ENCODE results near the gene ARRB1. TPM values are rescaled to one million over a fixed set of nuclear protein-coding genes. Genes with fewer than 3 reads are reported as not detected.

ARRB1 gene
- total and polyA plus RNA-seq, 10 of the 15 experiments (the other 5 are each of a cell fraction or from before 2014, with no cell fraction given) = 0.39 to 12.9 (median 1.7) TPM

- no peak for TF ChIP-seq GATAD2B (conservative IDR thresholded peaks at IDR 0.05; ENCODE audit: low read depth)
- no peak for TF ChIP-seq MTA3 (IDR thresholded peaks at IDR 0.05; ENCODE audit: borderline replicate concordance, low read length)
- TF ChIP-seq WRNIP1 (IDR thresholded peaks at IDR 0.05; ENCODE audit: borderline replicate concordance, low read depth, low read length) = no peak
- TF ChIP-seq TCF12 (IDR thresholded peaks at IDR 0.05; ENCODE audit: low read depth, low read length) = no peak
- TF ChIP-seq ZNF622 (IDR thresholded peaks at IDR 0.05) = no peak
- no peak for TF ChIP-seq ASH2L (IDR thresholded peaks at IDR 0.05; ENCODE audit: borderline replicate concordance, low read depth)
- TF ChIP-seq MXI1 (IDR thresholded peaks at IDR 0.05; ENCODE audit: low read depth, low read length) = no peak
- no peak for TF ChIP-seq ZNF207 (IDR thresholded peaks at IDR 0.05; ENCODE audit: borderline replicate concordance)
- no peak for TF ChIP-seq NFXL1 (IDR thresholded peaks at IDR 0.05; ENCODE audit: borderline replicate concordance)
- no peak for TF ChIP-seq EGR1 (IDR thresholded peaks at IDR 0.05; ENCODE audit: borderline replicate concordance in 1 of 2, low read depth in 2 of 2, low read length in 2 of 2)
- TF ChIP-seq HDAC6 (IDR thresholded peaks at IDR 0.05; ENCODE audit: unreplicated experiment) = no peak
- TF ChIP-seq HSF1 (IDR thresholded peaks at IDR 0.05; ENCODE audit: low read depth, low read length) = no peak
Observed at GRCh38 chr11:75230621-75231020, 120.8 kb downstream of the ARRB1 start (continued).

GRCh38 chr11:75229466-75229865, 122.0 kb downstream of the ARRB1 start:
- no peak overlapping the region for H3K9ac ChIP-seq (ENCODE audit: control insufficient read depth, insufficient read depth, low read length)
- ChIA-PET CTCF (interaction anchor here (2.0 kb wide), 1 partner anchor 19 kb away, joined by 5 read pairs; no protein-coding TSS in a partner anchor), POLR2A (no interaction called here), SMC1A (ENCODE audit: uncharacterized antibody, unreplicated experiment) (no interaction called here), RAD21 (ENCODE audit: unreplicated experiment) (no interaction called here)
- H3K36me3 ChIP-seq (ENCODE audit: control insufficient read depth in 2 of 2, insufficient read depth in 2 of 2, low read length in 1 of 2) = no peaks in the 10 kb centered on the region
- H3K27me3 ChIP-seq (replicated peaks in 1 of 2; ENCODE audit: control insufficient read depth in 2 of 2, insufficient read depth in 2 of 2, low read length in 1 of 2) = no peaks in the 10 kb centered on the region; a peak in 2 of 4 replicates
- ATAC-seq (no peak), FAIRE-seq (no peak), DNase-seq (ENCODE audit: low read depth, low spot score) (no peak)
- intact Hi-C loops (cut with micrococcal nuclease; ENCODE audit: unreplicated experiment) = no loop called here
- H3K27ac ChIP-seq (ENCODE audit: control insufficient read depth, insufficient read depth) = no peak overlapping the region
- in situ Hi-C loops (cut with MboI) = no loop called here
- TF ChIP-seq ATF3 (IDR thresholded peaks at IDR 0.05; ENCODE audit: borderline replicate concordance, extremely low read depth, low read depth, low read length) (no peak), POU2F2 (IDR thresholded peaks at IDR 0.05; ENCODE audit: borderline replicate concordance, low read depth, low read length) (no peak), JUND (IDR thresholded peaks at IDR 0.05; ENCODE audit: low read depth, low read length) (no peak), ZNF592 (IDR thresholded peaks at IDR 0.05) (no peak), BRCA1 (IDR thresholded peaks at IDR 0.05; ENCODE audit: low read depth, low read length) (no peak)
- BruUV-seq (replicated peaks) = no TSS peak
- no peak overlapping the region for H3K4me2 ChIP-seq (ENCODE audit: control insufficient read depth, insufficient read depth)
- H3K9me3 ChIP-seq (replicated peaks; ENCODE audit: control insufficient read depth, insufficient read depth, low read length) = no peaks in the 10 kb centered on the region
- no peak overlapping the region for H3K4me3 ChIP-seq
- WGBS (ENCODE audit: insufficient coverage, insufficient replicate concordance, low lambda C conversion rate, missing lambda C conversion rate) = 0% methylated on average over 2 of the region's 2 CpGs
- no peaks in the 10 kb centered on the region for H3K79me2 ChIP-seq (ENCODE audit: control insufficient read depth, insufficient read depth, low read length)
- no peak overlapping the region for H2AFZ ChIP-seq (ENCODE audit: control insufficient read depth, low read depth, low read length)
- H4K20me1 ChIP-seq (ENCODE audit: control insufficient read depth, insufficient read depth) = no peaks in the 10 kb centered on the region; the same call in 1 of the 2 replicates
- no peaks in the 10 kb centered on the region for H3K4me1 ChIP-seq (ENCODE audit: control insufficient read depth, insufficient read depth, low read length)

Data from GM12878 (cell line).